ENCODE results near the gene ABHD17A. TPM values are rescaled to one million over a fixed set of nuclear protein-coding genes. Genes with fewer than 3 reads are reported as not detected.
A peak's percentile ranks its signal among the peaks of the same experiment; 100 is the strongest.
"Not testable (repeated sequence)": the region's sequence is repeated elsewhere in the genome, so short reads cannot be mapped to it uniquely, and the experiment has no call there.

The ABHD17A gene
- total and polyA plus RNA-seq, 9 of the 15 experiments (the other 6 are each of a cell fraction or from before 2014, with no cell fraction given) = 0.04 to 135 (median 21.8) TPM; not detected in 1

DNA sequence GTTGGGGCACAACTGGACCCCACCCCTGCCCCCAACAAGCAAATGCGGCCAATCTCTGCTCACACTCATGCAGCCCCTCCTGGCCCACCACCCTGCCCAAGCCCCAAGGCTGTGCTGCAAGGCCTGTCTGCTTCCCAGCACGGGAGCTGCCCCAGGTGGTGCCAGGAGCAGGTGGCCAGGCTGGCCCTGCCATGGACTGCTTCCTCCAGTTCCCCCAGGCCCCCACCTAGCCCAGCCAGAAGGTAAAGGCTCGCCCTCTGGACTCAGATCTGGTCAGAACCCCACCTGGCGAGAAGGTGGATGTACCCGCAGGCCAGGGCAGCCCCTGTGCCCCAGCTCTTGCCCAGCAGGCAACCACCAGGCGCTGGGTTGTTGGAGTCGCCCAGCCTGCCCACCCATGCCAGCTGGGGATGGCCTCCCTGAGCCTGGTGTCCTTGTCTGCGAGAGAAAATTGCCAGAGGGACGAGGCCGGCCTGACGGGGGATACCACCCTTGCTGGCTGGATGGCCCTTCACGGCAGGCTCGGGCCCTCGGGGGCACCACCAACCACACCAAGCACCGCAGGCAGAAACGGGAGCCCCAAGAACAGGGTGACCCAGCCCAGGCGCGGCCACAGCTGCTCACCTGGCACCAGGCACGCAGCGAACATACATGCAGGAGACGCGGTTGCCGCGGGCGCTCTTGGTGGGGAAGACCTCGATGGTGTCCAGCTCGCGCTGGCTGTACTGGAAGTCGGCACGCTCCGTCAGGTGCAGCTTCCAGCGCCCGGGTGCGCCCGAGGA, 4.5 kb downstream of the ABHD17A start (continued):
- TF ChIP-seq, protein P1, sequence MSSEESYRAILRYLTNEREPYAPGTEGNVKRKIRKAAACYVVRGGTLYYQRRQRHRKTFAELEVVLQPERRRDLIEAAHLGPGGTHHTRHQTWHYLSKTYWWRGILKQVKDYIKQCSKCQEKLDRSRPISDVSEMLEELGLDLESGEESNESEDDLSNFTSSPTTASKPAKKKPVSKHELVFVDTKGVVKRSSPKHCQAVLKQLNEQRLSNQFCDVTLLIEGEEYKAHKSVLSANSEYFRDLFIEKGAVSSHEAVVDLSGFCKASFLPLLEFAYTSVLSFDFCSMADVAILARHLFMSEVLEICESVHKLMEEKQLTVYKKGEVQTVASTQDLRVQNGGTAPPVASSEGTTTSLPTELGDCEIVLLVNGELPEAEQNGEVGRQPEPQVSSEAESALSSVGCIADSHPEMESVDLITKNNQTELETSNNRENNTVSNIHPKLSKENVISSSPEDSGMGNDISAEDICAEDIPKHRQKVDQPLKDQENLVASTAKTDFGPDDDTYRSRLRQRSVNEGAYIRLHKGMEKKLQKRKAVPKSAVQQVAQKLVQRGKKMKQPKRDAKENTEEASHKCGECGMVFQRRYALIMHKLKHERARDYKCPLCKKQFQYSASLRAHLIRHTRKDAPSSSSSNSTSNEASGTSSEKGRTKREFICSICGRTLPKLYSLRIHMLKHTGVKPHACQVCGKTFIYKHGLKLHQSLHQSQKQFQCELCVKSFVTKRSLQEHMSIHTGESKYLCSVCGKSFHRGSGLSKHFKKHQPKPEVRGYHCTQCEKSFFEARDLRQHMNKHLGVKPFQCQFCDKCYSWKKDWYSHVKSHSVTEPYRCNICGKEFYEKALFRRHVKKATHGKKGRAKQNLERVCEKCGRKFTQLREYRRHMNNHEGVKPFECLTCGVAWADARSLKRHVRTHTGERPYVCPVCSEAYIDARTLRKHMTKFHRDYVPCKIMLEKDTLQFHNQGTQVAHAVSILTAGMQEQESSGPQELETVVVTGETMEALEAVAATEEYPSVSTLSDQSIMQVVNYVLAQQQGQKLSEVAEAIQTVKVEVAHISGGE (CRISPR knock-in tag; IDR thresholded peaks at IDR 0.05) = no peak

DNA sequence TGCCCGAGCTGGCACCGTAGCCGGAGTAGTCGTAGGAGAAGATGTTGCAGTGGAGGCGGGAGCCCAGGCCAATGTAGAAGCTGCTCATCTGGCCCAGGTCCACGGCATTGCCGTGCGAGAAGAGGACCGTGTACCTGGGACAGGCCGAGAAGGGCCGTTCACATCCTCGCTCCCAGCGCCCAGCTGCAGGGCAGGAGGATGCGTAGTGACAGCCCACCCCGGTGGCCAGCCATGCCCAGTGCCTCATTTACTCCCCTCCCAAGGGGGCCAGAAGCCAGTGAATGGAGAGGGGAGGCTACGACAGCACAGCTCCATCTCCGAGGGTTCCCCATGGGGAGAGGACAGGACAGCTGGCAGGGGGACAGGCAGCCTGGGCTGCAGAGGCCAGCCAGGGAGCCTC, 5.3 kb downstream of the ABHD17A start:
- peaks cover 27% of the 10 kb centered on the region; the same call in 2 of the 3 replicates for H3K36me3 ChIP-seq (ENCODE audit: control insufficient read depth, insufficient read depth, low read length)
- BruUV-seq (replicated peaks); POLR2A ChIA-PET; H3K9me3 ChIP-seq (replicated peaks; ENCODE audit: control insufficient read depth, insufficient read depth, low read depth, low read length); intact Hi-C loops (cut with micrococcal nuclease); CTCF ChIA-PET (ENCODE audit: low intra/inter-chr PET ratio); FAIRE-seq; DNase-seq (ENCODE audit: extremely low read depth in 1 of 4, low spot score in 3 of 4); in situ Hi-C loops (cut with MboI); H3K27me3 ChIP-seq (ENCODE audit: control insufficient read depth in 2 of 2, insufficient read depth in 2 of 2, low read length in 2 of 2); H3K4me2 ChIP-seq (ENCODE audit: insufficient read depth, low read length); H2AFZ ChIP-seq (ENCODE audit: low read depth, low read length); ATAC-seq; H3K4me3 ChIP-seq; H3K27ac ChIP-seq (ENCODE audit: extremely low read depth, low read depth, low read length): not testable (repeated sequence)
- H3K9me1 ChIP-seq (ENCODE audit: control insufficient read depth, insufficient read depth, low read length) = peaks cover 14% of the 10 kb centered on the region
- H3K4me1 ChIP-seq (replicated peaks in 1 of 2; ENCODE audit: control insufficient read depth in 2 of 2, insufficient read depth in 2 of 2, low read length in 2 of 2) = peaks cover 24 to 64% of the 10 kb centered on the region in 2 experiments
- peaks cover 57% of the 10 kb centered on the region for H3K79me2 ChIP-seq (ENCODE audit: control insufficient read depth, insufficient read depth, low read length)
- H4K20me1 ChIP-seq (replicated peaks; ENCODE audit: control insufficient read depth, insufficient read depth, low read length) = peaks cover 42% of the 10 kb centered on the region; the same call in 1 of the 2 replicates
- peak overlapping the region in 1 of 2 experiments; percentile 55; a peak in 2 of 4 replicates for H3K9ac ChIP-seq (ENCODE audit: insufficient read depth in 1 of 2, low read depth in 2 of 2, low read length in 2 of 2)
- WGBS (ENCODE audit: insufficient coverage, low coverage, missing lambda C conversion rate) = 96% methylated on average over 10 of the region's 17 CpGs

DNA sequence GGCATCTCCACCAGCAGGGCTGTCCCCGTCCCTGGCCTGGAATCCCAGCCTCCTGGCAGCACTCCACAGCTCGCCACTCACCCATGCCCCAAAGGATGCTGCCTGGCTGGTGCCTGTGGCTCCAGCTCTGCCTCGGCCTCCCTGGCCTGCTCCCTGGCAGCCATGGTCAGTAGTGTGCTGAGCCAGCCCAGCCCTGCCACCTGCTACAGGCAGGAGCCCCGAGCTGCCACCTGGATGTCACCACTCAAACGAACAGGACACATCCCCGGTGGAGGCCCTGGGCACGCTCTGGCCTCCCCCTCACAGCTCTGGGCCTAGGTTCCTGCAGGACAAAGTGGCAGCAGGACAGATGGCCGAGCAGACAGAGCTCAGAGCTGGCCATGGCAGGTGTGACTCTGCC, 6.7 kb downstream of the ABHD17A start:
- H4K20me1 ChIP-seq (replicated peaks; ENCODE audit: control insufficient read depth, insufficient read depth, low read length) = peaks cover 28% of the 10 kb centered on the region; the same call in 1 of the 2 replicates
- H2AFZ ChIP-seq (ENCODE audit: low read depth, low read length); H3K4me2 ChIP-seq (ENCODE audit: insufficient read depth, low read length); intact Hi-C loops (cut with micrococcal nuclease); BruUV-seq (replicated peaks); in situ Hi-C loops (cut with MboI); H3K9ac ChIP-seq (ENCODE audit: insufficient read depth in 1 of 2, low read depth in 2 of 2, low read length in 2 of 2); DNase-seq (ENCODE audit: extremely low read depth in 1 of 4, low spot score in 3 of 4); POLR2A ChIA-PET; FAIRE-seq; ATAC-seq; H3K9me1 ChIP-seq (ENCODE audit: control insufficient read depth, insufficient read depth, low read length); H3K4me3 ChIP-seq; H3K9me3 ChIP-seq (replicated peaks; ENCODE audit: control insufficient read depth, insufficient read depth, low read depth, low read length); CTCF ChIA-PET (ENCODE audit: low intra/inter-chr PET ratio); H3K27ac ChIP-seq (ENCODE audit: extremely low read depth, low read depth, low read length); H3K27me3 ChIP-seq (ENCODE audit: control insufficient read depth in 2 of 2, insufficient read depth in 2 of 2, low read length in 2 of 2): not testable (repeated sequence)
- WGBS (ENCODE audit: insufficient coverage, low coverage, missing lambda C conversion rate) = 88% methylated on average over 2 of the region's 8 CpGs
- peaks cover 23 to 53% of the 10 kb centered on the region in 2 experiments for H3K4me1 ChIP-seq (replicated peaks in 1 of 2; ENCODE audit: control insufficient read depth in 2 of 2, insufficient read depth in 2 of 2, low read length in 2 of 2)
- peaks cover 57% of the 10 kb centered on the region for H3K79me2 ChIP-seq (ENCODE audit: control insufficient read depth, insufficient read depth, low read length)
- peaks cover 33% of the 10 kb centered on the region; the same call in 2 of the 3 replicates for H3K36me3 ChIP-seq (ENCODE audit: control insufficient read depth, insufficient read depth, low read length)

Measured in K562 (cell line).